Lower leg skin (tissue), 4 donors: ENCODE data around the gene TDRD9. TPM values are rescaled to one million over a fixed set of nuclear protein-coding genes. Genes with fewer than 3 reads are reported as not detected.

Experiments
- DNase-seq, 2 donors: peaks; one replicate each; pipeline ENCODE4 v3.0.0-alpha.2; 2019; ENCODE audit warnings: low spot score in 2 of 2
- H3K4me3 ChIP-seq: fragments of 200-600 bp; sonication (generic); 2 replicates; pipeline ENCODE4 v1.5.1; 2017; ENCODE audit warnings: mild to moderate bottlenecking, low read depth; ENCODE audit not compliant: poor library complexity, severe bottlenecking
- POLR2A ChIP-seq, 2 donors: fragments of 450-650 bp; IDR thresholded peaks; one replicate each; pipeline ENCODE4 v1.6.1; 2016 to 2017; ENCODE audit warnings: antibody characterized with exemption in 2 of 2, mild to moderate bottlenecking in 1 of 2, moderate library complexity in 1 of 2
- WGBS, 2 donors: methylation state at CpG; one replicate each; pipeline ENCODE4 v1.1.5; 2018; 5-methylcytosine and 5-hydroxymethylcytosine counted together
- intact Hi-C: fragments of 100-400 bp; cut with DNase I; formaldehyde crosslinking; loops from one replicate; pipeline ENCODE4 v1.15.0; 2023; ENCODE audit warnings: low total_unique reads
- total RNA-seq, 4 donors: library from RNA; depleted of rRNA; stranded (reverse); fragments of >200 nt; gene quantifications; one replicate each; pipeline ENCODE4 v1.1.0, GENCODE V29; 2016
- TF ChIP-seq, protein P1 (sequence below), 3 donors: fragments of 450-650 bp; IDR thresholded peaks; one replicate each; pipeline ENCODE4 v1.5.1; 2016; ENCODE audit warnings: antibody characterized with exemption in 3 of 3, mild to moderate bottlenecking in 3 of 3, moderate library complexity in 2 of 3

Gene TDRD9
- total RNA-seq, 4 donors from 2014 or later, result 0.15 to 0.49 (median 0.16) TPM

DNA sequence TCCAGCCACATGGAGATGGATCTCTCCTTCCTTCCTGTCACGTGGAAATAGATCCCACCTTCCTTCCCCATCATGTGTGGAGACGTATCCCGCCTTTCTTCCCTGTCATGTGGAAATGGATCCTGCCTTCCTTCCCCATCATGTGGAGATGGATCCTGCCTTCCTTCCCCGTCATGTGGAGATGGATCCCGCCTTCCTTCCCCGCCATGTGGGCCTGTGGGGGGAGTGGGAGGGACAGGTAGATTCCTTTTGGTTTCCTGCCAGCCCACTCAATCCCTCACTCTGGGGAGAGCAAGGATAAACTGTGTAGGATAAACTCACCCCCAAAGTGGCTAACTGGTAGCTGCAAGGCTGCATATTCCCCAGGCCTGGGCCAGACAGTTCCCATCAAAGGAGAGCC, 31.7 kb upstream of the TDRD9 start:
- TF ChIP-seq, protein P1, sequence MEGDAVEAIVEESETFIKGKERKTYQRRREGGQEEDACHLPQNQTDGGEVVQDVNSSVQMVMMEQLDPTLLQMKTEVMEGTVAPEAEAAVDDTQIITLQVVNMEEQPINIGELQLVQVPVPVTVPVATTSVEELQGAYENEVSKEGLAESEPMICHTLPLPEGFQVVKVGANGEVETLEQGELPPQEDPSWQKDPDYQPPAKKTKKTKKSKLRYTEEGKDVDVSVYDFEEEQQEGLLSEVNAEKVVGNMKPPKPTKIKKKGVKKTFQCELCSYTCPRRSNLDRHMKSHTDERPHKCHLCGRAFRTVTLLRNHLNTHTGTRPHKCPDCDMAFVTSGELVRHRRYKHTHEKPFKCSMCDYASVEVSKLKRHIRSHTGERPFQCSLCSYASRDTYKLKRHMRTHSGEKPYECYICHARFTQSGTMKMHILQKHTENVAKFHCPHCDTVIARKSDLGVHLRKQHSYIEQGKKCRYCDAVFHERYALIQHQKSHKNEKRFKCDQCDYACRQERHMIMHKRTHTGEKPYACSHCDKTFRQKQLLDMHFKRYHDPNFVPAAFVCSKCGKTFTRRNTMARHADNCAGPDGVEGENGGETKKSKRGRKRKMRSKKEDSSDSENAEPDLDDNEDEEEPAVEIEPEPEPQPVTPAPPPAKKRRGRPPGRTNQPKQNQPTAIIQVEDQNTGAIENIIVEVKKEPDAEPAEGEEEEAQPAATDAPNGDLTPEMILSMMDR (IDR thresholded peaks at IDR 0.05), result no peak
- TF ChIP-seq POLR2A (IDR thresholded peaks at IDR 0.05), result no peak
- intact Hi-C loops, result no loop called here
- WGBS, 2 donors, result 64 to 70% methylated on average over 6 of the region's 6 CpGs
- H3K4me3 ChIP-seq, result no peak overlapping the region
- DNase-seq, result no peak

DNA sequence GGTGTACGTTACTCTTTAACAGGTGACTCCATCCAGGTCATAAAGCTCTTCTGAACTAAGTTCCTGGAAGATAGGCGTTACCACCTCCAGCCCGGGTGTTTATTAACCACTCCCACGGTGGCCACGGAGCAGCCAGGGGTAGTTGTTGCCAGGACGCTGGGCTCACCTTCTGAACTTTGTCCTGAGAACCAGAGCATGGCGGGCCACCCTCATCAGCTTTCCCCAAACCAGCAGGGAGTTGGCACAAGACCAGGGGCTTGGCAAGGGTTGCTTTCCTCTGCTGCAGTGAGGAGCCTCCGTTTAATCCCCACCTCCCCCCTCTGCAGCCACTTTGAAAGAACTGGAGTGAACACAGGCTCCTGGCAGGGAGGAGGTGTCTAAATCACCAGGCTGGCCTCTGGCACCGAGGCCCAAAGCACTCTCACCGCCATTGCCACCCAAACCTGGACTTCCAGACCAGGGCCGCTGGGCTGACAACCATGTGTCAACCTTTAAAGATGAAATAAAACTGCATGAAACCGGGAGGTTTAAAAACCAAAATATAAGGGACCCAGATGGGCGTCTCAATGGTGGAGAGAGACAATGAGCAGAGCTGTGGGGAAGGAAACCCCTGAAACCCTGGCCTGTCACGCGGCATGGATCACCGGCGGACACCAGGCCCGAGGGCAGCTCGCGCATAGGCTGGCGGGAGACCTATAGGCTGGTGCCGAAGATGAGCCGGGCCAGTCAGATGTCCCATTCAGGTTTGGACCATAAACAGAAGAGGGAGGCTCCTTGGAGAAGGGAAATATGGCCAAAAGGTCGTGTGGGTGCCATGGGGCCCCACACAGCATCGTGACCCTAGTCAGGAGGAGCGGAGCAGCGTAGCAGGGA, 30.9 kb upstream of the TDRD9 start:
- 83 to 84% methylated on average over 26 of the region's 27 CpGs for WGBS, 2 donors
- TF ChIP-seq POLR2A (IDR thresholded peaks at IDR 0.05), result no peak
- TF ChIP-seq, protein P1 (IDR thresholded peaks at IDR 0.05), result no peak
- no peak overlapping the region for H3K4me3 ChIP-seq
- intact Hi-C loops, result no loop called here
- no peak for DNase-seq

DNA sequence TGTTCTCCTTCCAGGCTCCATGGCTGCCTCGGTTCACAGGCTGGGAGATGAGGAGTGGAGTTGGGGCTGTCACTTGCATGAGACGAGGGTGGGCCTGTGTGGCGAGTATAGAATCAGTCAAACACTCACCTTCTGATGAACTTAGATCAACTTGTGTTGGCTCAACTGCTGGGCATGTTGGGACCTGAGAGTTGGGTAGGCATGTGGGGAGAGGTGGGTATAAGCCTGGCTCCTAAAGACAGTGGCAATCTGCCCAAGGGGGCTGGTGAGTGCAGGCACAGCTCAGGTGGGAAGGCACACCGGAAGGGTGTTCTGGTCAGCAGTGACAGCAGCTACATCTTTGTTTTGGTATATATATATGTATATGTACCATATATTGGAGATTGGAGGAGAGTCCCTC, 30.1 kb upstream of the TDRD9 start:
- intact Hi-C loops, result no loop called here
- WGBS, 2 donors, result 74 to 75% methylated on average over 4 of the region's 4 CpGs

DNA sequence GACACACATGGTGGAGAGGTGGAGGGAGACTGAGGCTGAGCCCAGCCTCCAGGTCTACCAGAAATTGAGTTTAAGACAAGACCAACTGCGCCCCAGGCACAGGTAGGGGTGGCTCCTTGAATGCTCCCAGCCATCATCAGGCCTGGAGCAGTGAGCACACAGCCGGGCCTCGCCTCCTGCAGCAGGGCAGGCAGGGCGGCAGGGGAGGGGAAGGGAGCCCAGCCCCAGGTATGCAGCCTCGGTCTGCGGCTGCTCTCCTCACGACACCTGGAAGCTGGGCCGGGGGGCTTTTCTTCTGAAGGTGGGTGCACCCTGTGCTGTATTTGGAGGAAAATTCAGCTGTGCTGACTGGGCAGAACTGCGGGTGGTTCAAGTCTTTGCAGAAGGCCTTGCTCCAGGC, 29.5 kb upstream of the TDRD9 start:
- WGBS, 2 donors, result 87 to 95% methylated on average over 7 to 8 of the region's 9 CpGs
- no peak for DNase-seq
- TF ChIP-seq POLR2A (IDR thresholded peaks at IDR 0.05), result no peak
- TF ChIP-seq, protein P1 (IDR thresholded peaks at IDR 0.05), result no peak
- intact Hi-C loops, result no loop called here
- no peak overlapping the region for H3K4me3 ChIP-seq

More for the DNA sequence above, 30.1 kb upstream of the TDRD9 start:
- TF ChIP-seq, protein P1 (IDR thresholded peaks at IDR 0.05), result no peak
- no peak for TF ChIP-seq POLR2A (IDR thresholded peaks at IDR 0.05)
- DNase-seq, result no peak
- no peak overlapping the region for H3K4me3 ChIP-seq

DNA sequence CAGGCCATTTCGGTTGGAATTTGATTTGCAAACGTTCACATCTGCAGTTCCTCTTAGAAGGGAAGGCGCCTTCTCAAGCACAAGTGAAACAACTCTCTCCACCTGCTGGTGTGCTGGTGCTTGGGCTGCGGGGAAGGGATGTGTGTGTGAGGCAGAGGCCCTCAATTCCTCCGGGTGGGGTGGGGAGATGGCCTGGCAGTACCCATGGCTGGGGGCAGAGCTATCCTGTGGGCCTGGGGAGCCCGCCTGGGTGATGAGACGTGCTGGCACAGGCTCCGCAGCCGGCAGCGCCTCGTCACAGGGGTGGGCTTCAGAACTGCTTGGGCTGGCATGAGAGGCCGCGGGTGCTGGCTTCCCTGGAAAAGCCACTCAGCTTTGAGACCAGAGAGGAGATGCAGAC, 28.9 kb upstream of the TDRD9 start:
- intact Hi-C loops, result no loop called here
- DNase-seq, result no peak
- 54 to 84% methylated on average over 6 to 10 of the region's 13 CpGs for WGBS, 2 donors
- H3K4me3 ChIP-seq, result no peak overlapping the region
- TF ChIP-seq, protein P1 (IDR thresholded peaks at IDR 0.05), result no peak
- no peak for TF ChIP-seq POLR2A (IDR thresholded peaks at IDR 0.05)
